ENCODE data around the gene ACOT13.

DNA sequence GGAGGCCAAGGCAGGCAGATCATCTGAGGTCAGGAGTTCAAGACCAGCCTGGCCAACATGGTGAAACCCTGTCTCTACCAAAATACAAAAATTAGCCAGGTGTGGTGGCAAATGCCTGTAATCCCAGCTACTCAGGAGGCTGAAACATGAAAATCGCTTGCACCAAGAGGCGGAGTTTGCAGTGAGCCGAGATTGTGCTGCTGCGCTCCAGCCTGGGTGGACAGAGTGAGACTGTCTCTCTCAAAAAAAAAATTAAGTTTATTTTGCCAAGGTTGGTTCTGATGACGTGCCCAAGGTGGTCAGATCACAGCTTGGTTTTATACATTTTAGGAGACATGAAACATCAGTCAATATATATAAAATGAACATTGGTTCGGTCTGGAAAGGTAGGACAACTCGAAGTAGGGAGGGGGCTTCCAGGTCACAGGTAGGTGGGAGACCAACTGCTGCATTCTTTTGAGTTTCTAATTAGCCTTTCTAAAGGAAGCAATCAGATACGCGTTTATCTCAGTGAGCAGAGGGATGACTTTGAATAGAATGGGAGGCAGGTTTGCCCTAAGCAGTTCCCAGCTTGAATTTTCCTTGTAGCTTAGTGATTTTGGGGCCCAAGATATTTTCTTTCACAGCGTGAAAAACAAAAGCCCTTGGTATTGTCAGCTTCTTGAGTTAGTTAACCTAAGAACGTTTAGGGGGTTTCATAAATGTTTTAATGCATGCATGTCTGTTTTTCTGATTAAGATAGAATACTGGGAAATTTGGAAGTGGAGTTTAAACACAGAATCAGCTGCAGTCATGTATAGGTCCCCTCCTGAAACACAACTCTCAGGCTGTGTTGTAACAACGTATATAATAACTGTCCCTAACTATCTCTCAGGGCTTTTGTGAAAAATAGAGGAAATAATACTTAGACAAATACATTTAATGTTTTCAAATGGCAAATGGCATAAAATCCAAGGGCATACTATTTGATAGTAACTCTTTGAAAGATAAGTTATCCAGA lies 16.7 kb downstream of the ACOT13 start:
- TF ChIP-seq EZH2 (IDR thresholded peaks at IDR 0.05) (no peak), POLR2AphosphoS5 (IDR thresholded peaks at IDR 0.05; ENCODE audit: low read depth, low read length) (no peak), ZNF274 (IDR thresholded peaks at IDR 0.05; ENCODE audit: low read depth, low read length) (no peak), POLR2A (IDR thresholded peaks at IDR 0.05; ENCODE audit: borderline replicate concordance, extremely low read depth, insufficient read depth, insufficient read length) (no peak), SP1 (IDR thresholded peaks at IDR 0.05; ENCODE audit: low read depth) (no peak), FOSL1 (IDR thresholded peaks at IDR 0.05; ENCODE audit: low read depth) (no peak), JUND (IDR thresholded peaks at IDR 0.05) (no peak), YY1 (IDR thresholded peaks at IDR 0.05; ENCODE audit: extremely low read depth, insufficient replicate concordance, low read depth, low read length) (no peak), CEBPB (IDR thresholded peaks at IDR 0.05; ENCODE audit: low read depth) (no peak), EGR1 (IDR thresholded peaks at IDR 0.05; ENCODE audit: low read depth) (no peak)
- TF ChIP-seq, protein P1, sequence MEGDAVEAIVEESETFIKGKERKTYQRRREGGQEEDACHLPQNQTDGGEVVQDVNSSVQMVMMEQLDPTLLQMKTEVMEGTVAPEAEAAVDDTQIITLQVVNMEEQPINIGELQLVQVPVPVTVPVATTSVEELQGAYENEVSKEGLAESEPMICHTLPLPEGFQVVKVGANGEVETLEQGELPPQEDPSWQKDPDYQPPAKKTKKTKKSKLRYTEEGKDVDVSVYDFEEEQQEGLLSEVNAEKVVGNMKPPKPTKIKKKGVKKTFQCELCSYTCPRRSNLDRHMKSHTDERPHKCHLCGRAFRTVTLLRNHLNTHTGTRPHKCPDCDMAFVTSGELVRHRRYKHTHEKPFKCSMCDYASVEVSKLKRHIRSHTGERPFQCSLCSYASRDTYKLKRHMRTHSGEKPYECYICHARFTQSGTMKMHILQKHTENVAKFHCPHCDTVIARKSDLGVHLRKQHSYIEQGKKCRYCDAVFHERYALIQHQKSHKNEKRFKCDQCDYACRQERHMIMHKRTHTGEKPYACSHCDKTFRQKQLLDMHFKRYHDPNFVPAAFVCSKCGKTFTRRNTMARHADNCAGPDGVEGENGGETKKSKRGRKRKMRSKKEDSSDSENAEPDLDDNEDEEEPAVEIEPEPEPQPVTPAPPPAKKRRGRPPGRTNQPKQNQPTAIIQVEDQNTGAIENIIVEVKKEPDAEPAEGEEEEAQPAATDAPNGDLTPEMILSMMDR (IDR thresholded peaks at IDR 0.05 in 2 of 3, conservative IDR thresholded peaks at IDR 0.05 in 1 of 3; ENCODE audit: borderline replicate concordance in 1 of 3, insufficient read depth in 1 of 3, low read depth in 2 of 3, low read length in 2 of 3) = no peak
- TF ChIP-seq, protein P2, sequence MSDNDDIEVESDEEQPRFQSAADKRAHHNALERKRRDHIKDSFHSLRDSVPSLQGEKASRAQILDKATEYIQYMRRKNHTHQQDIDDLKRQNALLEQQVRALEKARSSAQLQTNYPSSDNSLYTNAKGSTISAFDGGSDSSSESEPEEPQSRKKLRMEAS (IDR thresholded peaks at IDR 0.05) = no peak
- TF ChIP-seq, protein P3, sequence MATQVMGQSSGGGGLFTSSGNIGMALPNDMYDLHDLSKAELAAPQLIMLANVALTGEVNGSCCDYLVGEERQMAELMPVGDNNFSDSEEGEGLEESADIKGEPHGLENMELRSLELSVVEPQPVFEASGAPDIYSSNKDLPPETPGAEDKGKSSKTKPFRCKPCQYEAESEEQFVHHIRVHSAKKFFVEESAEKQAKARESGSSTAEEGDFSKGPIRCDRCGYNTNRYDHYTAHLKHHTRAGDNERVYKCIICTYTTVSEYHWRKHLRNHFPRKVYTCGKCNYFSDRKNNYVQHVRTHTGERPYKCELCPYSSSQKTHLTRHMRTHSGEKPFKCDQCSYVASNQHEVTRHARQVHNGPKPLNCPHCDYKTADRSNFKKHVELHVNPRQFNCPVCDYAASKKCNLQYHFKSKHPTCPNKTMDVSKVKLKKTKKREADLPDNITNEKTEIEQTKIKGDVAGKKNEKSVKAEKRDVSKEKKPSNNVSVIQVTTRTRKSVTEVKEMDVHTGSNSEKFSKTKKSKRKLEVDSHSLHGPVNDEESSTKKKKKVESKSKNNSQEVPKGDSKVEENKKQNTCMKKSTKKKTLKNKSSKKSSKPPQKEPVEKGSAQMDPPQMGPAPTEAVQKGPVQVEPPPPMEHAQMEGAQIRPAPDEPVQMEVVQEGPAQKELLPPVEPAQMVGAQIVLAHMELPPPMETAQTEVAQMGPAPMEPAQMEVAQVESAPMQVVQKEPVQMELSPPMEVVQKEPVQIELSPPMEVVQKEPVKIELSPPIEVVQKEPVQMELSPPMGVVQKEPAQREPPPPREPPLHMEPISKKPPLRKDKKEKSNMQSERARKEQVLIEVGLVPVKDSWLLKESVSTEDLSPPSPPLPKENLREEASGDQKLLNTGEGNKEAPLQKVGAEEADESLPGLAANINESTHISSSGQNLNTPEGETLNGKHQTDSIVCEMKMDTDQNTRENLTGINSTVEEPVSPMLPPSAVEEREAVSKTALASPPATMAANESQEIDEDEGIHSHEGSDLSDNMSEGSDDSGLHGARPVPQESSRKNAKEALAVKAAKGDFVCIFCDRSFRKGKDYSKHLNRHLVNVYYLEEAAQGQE (IDR thresholded peaks at IDR 0.05; ENCODE audit: low read depth) = no peak
- TF ChIP-seq, protein P4, sequence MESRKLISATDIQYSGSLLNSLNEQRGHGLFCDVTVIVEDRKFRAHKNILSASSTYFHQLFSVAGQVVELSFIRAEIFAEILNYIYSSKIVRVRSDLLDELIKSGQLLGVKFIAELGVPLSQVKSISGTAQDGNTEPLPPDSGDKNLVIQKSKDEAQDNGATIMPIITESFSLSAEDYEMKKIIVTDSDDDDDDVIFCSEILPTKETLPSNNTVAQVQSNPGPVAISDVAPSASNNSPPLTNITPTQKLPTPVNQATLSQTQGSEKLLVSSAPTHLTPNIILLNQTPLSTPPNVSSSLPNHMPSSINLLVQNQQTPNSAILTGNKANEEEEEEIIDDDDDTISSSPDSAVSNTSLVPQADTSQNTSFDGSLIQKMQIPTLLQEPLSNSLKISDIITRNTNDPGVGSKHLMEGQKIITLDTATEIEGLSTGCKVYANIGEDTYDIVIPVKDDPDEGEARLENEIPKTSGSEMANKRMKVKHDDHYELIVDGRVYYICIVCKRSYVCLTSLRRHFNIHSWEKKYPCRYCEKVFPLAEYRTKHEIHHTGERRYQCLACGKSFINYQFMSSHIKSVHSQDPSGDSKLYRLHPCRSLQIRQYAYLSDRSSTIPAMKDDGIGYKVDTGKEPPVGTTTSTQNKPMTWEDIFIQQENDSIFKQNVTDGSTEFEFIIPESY (IDR thresholded peaks at IDR 0.05; ENCODE audit: extremely low read depth, insufficient replicate concordance, low read length) = no peak
